Gastroesophageal sphincter (tissue), 3 donors: Measurements from ENCODE around the gene ZNF280D.

Source experiments
- CTCF ChIP-seq, 4 experiments: fragments of 200-600 bp in 2 of 4; fragments of 450-650 bp in 2 of 4; sonication (generic) in 1 of 4; IDR thresholded peaks; one replicate each; pipeline ENCODE4 v1.5.1; 2017 to 2019; ENCODE audit warnings: antibody characterized with exemption in 4 of 4, mild to moderate bottlenecking in 2 of 4, moderate library complexity in 2 of 4
- EP300 ChIP-seq: sonication (generic); formaldehyde crosslinking; IDR thresholded peaks from one replicate; pipeline ENCODE4 v1.6.1; 2017; ENCODE audit warnings: antibody characterized with exemption, mild to moderate bottlenecking
- POLR2A ChIP-seq, 2 donors: fragments of 450-650 bp; IDR thresholded peaks; one replicate each; pipeline ENCODE4 v1.6.1; 2017; ENCODE audit warnings: antibody characterized with exemption in 2 of 2, mild to moderate bottlenecking in 2 of 2, moderate library complexity in 1 of 2
- POLR2AphosphoS5 ChIP-seq: sonication (generic); formaldehyde crosslinking; IDR thresholded peaks from one replicate; pipeline ENCODE4 v1.6.1; 2017; ENCODE audit warnings: antibody characterized with exemption

GRCh38 chr15:56640549-56640948, 92.8 kb downstream of the ZNF280D start:
- no peak for TF ChIP-seq EP300
- TF ChIP-seq POLR2A (IDR thresholded peaks at IDR 0.05): no peak
- TF ChIP-seq CTCF (IDR thresholded peaks at IDR 0.05): no peak
- no peak for TF ChIP-seq POLR2AphosphoS5
